Neural cell (in vitro differentiated cells): ENCODE data around the gene UMAD1. TPM values are rescaled to one million over a fixed set of nuclear protein-coding genes. Genes with fewer than 3 reads are reported as not detected.
"Not testable (repeated sequence)": the region's sequence is repeated elsewhere in the genome, so short reads cannot be mapped to it uniquely, and the experiment has no call there.

ENCODE experiments used
- H2AFZ ChIP-seq: fragments of 200-600, 300-800 bp; sonication (generic), shearing (Covaris generic); 2 replicates; pipeline ENCODE4 v1.6.0; 2014; ENCODE audit warnings: low read depth, mild to moderate bottlenecking, antibody characterized with exemption, low read length, moderate library complexity
- H3F3A ChIP-seq: fragments of 200-600 bp; shearing (Covaris generic); 2 replicates; pipeline ENCODE4 v1.6.1; 2016; ENCODE audit warnings: mild to moderate bottlenecking, moderate library complexity, mixed read lengths, antibody characterized with exemption, low read length; ENCODE audit not compliant: insufficient read depth, poor library complexity, severe bottlenecking
- H3K27ac ChIP-seq: fragments of 200-600, 300-800 bp; sonication (generic), shearing (Covaris generic); 2 replicates; pipeline ENCODE4 v1.5.1; 2014; ENCODE audit warnings: mild to moderate bottlenecking, low read length, moderate library complexity
- H3K27me3 ChIP-seq: fragments of 300-800, 200-600 bp; sonication (generic), shearing (Covaris generic); 2 replicates; pipeline ENCODE4 v1.6.0; 2014; ENCODE audit warnings: mild to moderate bottlenecking, low read depth, low read length, moderate library complexity; ENCODE audit not compliant: insufficient read depth
- H3K36me3 ChIP-seq: fragments of 300-800, 200-600 bp; sonication (generic), shearing (Covaris generic); 2 replicates; pipeline ENCODE4 v1.5.1; 2014; ENCODE audit warnings: mild to moderate bottlenecking, antibody characterized with exemption, low read length, moderate library complexity; ENCODE audit not compliant: insufficient read depth
- H3K4me2 ChIP-seq: fragments of 300-800, 200-600 bp; sonication (generic), shearing (Covaris generic); 2 replicates; pipeline ENCODE4 v1.6.0; 2014; ENCODE audit warnings: mild to moderate bottlenecking, low read length
- H3K4me3 ChIP-seq: fragments of 300-800, 200-600 bp; sonication (generic), shearing (Covaris generic); 2 replicates; pipeline ENCODE4 v1.5.1; 2014; ENCODE audit warnings: mild to moderate bottlenecking, low read length, moderate library complexity
- H3K79me2 ChIP-seq: fragments of 200-600 bp; shearing (Covaris generic); replicated peaks from 2 replicates; pipeline ENCODE4 v1.6.0; 2014; ENCODE audit warnings: mild to moderate bottlenecking, low read length, moderate library complexity; ENCODE audit not compliant: insufficient read depth
- H3K9ac ChIP-seq: fragments of 300-800, 200-600 bp; sonication (generic), shearing (Covaris generic); 2 replicates; pipeline ENCODE4 v1.6.1; 2016; ENCODE audit warnings: mild to moderate bottlenecking, low read length, mixed read lengths
- H3K9me2 ChIP-seq: fragments of 200-600 bp; shearing (Covaris generic); 2 replicates; pipeline ENCODE4 v1.6.1; 2016; ENCODE audit warnings: mild to moderate bottlenecking, low read length, mixed read lengths; ENCODE audit not compliant: insufficient read depth
- H3K9me3 ChIP-seq: fragments of 200-600, 300-800 bp; sonication (generic), shearing (Covaris generic); 2 replicates; pipeline ENCODE4 v1.6.1; 2016; ENCODE audit warnings: mild to moderate bottlenecking, mixed run types, low read length, moderate library complexity, mixed read lengths
- H4K20me1 ChIP-seq: fragments of 200-600 bp; shearing (Covaris generic); 2 replicates; pipeline ENCODE4 v1.6.1; 2016; ENCODE audit warnings: mild to moderate bottlenecking, mixed run types; ENCODE audit not compliant: insufficient read depth
- EP300 ChIP-seq: fragments of 450-650 bp; conservative IDR thresholded peaks from 2 replicates; pipeline ENCODE4 v1.6.1; 2014; ENCODE audit warnings: antibody characterized with exemption, mild to moderate bottlenecking, moderate library complexity; ENCODE audit not compliant: poor library complexity, severe bottlenecking
- EZH2 ChIP-seq: fragments of 200-600, 300-800 bp; shearing (Covaris generic), sonication (generic); IDR thresholded peaks from 2 replicates; pipeline ENCODE4 v1.6.1; 2014; ENCODE audit warnings: antibody characterized with exemption, low read length, borderline replicate concordance, mild to moderate bottlenecking; ENCODE audit not compliant: insufficient read depth, poor library complexity, severe bottlenecking
- MXI1 ChIP-seq: fragments of 450-650 bp; conservative IDR thresholded peaks from 2 replicates; pipeline ENCODE4 v1.6.1; 2014; ENCODE audit warnings: antibody characterized with exemption, mild to moderate bottlenecking; ENCODE audit not compliant: poor library complexity, severe bottlenecking
- POLR2AphosphoS5 ChIP-seq: IDR thresholded peaks from 2 replicates; pipeline ENCODE4 v1.6.1; 2012
- RAD21 ChIP-seq: fragments of 450-650 bp; conservative IDR thresholded peaks from 2 replicates; pipeline ENCODE4 v1.6.1; 2014; ENCODE audit warnings: antibody characterized with exemption, mild to moderate bottlenecking, moderate library complexity
- SMC3 ChIP-seq: fragments of 450-650 bp; conservative IDR thresholded peaks from 2 replicates; pipeline ENCODE4 v1.6.1; 2014; ENCODE audit warnings: antibody characterized with exemption, mild to moderate bottlenecking, moderate library complexity; ENCODE audit not compliant: poor library complexity
- TAF1 ChIP-seq: IDR thresholded peaks from 2 replicates; pipeline ENCODE4 v1.6.1; 2012; ENCODE audit warnings: low read depth
- polyA plus RNA-seq: library from polyadenylated mRNA; depleted of rRNA; stranded (reverse); fragments of >200 nt; gene quantifications from 2 replicates; pipeline ENCODE4 v1.2.3, GENCODE V29; 2014
- TF ChIP-seq, protein P1 (sequence below): fragments of 450-650 bp; IDR thresholded peaks from 2 replicates; pipeline ENCODE4 v1.5.1; 2014; ENCODE audit warnings: antibody characterized with exemption, mild to moderate bottlenecking, moderate library complexity; ENCODE audit not compliant: poor library complexity, severe bottlenecking
- TF ChIP-seq, protein P2 (sequence below): IDR thresholded peaks from 2 replicates; pipeline ENCODE4 v1.6.1; 2012; ENCODE audit warnings: borderline replicate concordance

Gene UMAD1
- polyA plus RNA-seq, 1 donor from 2014 or later: 14.7 TPM

GRCh38 chr7:7653593-7654187 lies 13.1 kb downstream of the UMAD1 start:
- TF ChIP-seq RAD21: peak; percentile 16
- TF ChIP-seq, protein P1, sequence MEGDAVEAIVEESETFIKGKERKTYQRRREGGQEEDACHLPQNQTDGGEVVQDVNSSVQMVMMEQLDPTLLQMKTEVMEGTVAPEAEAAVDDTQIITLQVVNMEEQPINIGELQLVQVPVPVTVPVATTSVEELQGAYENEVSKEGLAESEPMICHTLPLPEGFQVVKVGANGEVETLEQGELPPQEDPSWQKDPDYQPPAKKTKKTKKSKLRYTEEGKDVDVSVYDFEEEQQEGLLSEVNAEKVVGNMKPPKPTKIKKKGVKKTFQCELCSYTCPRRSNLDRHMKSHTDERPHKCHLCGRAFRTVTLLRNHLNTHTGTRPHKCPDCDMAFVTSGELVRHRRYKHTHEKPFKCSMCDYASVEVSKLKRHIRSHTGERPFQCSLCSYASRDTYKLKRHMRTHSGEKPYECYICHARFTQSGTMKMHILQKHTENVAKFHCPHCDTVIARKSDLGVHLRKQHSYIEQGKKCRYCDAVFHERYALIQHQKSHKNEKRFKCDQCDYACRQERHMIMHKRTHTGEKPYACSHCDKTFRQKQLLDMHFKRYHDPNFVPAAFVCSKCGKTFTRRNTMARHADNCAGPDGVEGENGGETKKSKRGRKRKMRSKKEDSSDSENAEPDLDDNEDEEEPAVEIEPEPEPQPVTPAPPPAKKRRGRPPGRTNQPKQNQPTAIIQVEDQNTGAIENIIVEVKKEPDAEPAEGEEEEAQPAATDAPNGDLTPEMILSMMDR: peak; percentile 61
- TF ChIP-seq EP300: no peak
- H3K36me3 ChIP-seq: no peaks in the 10 kb centered on the region
- no peak overlapping the region for H3K4me2 ChIP-seq
- no peaks in the 10 kb centered on the region for H4K20me1 ChIP-seq
- H3K9me3 ChIP-seq: no peaks in the 10 kb centered on the region
- no peaks in the 10 kb centered on the region for H3F3A ChIP-seq
- no peak overlapping the region for H3K9ac ChIP-seq
- peaks cover 3% of the 10 kb centered on the region for H3K79me2 ChIP-seq
- H3K27me3 ChIP-seq: no peaks in the 10 kb centered on the region
- H3K9me2 ChIP-seq: no peaks in the 10 kb centered on the region
- no peak overlapping the region for H3K27ac ChIP-seq
- no peak overlapping the region for H2AFZ ChIP-seq
- no peak overlapping the region for H3K4me3 ChIP-seq

DNA sequence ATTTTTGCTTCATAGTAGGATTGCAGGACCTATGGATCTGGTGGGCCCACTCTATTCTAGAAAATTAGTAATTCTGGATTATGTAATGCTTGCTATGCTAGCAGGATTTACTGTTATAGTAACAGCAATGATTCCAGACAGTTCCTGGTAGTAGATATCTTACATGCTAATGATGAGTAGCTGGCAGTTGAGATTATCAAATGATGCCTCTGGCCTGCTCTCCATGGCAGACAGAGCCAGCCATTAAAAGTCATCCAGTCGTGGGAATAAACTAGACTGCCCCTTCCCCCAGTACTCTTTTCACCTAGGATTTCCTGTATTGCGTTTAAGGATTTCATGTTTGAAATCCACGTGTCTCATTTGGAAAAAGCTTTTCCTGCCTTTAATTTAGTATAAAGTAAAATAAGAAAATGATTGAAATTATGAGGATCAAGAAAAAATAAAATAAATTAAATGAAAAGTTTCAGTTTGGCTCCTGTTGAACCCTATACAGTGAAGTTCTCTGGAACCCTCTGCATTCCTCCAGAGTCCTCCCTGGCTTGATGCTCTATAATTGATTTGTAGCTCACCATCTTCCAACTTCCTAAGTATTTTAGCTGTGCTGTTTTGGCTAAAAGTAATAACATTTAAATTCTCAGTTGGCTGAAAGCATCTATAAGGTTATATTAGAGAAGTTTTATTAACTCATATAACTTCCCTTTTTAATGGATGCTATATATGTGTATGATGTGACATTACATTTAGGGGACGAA lies 14.6 kb downstream of the UMAD1 start:
- Histone ChIP-seq H3K9ac (no peak overlapping the region), H3K79me2 (peaks cover 3% of the 10 kb centered on the region), H3F3A (no peaks in the 10 kb centered on the region), H3K27me3 (no peaks in the 10 kb centered on the region), H3K27ac (no peak overlapping the region), H3K4me2 (no peak overlapping the region), H3K9me2 (no peaks in the 10 kb centered on the region), H3K4me3 (no peak overlapping the region), H3K9me3 (no peaks in the 10 kb centered on the region), H4K20me1 (no peaks in the 10 kb centered on the region), H3K36me3 (no peaks in the 10 kb centered on the region), H2AFZ (no peak overlapping the region)
- TF ChIP-seq RAD21 (no peak), POLR2AphosphoS5 (no peak), SMC3 (no peak), EP300 (no peak), EZH2 (no peak), MXI1 (no peak), TAF1 (no peak)
- TF ChIP-seq, protein P1: no peak
- TF ChIP-seq, protein P2, sequence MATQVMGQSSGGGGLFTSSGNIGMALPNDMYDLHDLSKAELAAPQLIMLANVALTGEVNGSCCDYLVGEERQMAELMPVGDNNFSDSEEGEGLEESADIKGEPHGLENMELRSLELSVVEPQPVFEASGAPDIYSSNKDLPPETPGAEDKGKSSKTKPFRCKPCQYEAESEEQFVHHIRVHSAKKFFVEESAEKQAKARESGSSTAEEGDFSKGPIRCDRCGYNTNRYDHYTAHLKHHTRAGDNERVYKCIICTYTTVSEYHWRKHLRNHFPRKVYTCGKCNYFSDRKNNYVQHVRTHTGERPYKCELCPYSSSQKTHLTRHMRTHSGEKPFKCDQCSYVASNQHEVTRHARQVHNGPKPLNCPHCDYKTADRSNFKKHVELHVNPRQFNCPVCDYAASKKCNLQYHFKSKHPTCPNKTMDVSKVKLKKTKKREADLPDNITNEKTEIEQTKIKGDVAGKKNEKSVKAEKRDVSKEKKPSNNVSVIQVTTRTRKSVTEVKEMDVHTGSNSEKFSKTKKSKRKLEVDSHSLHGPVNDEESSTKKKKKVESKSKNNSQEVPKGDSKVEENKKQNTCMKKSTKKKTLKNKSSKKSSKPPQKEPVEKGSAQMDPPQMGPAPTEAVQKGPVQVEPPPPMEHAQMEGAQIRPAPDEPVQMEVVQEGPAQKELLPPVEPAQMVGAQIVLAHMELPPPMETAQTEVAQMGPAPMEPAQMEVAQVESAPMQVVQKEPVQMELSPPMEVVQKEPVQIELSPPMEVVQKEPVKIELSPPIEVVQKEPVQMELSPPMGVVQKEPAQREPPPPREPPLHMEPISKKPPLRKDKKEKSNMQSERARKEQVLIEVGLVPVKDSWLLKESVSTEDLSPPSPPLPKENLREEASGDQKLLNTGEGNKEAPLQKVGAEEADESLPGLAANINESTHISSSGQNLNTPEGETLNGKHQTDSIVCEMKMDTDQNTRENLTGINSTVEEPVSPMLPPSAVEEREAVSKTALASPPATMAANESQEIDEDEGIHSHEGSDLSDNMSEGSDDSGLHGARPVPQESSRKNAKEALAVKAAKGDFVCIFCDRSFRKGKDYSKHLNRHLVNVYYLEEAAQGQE: no peak

DNA sequence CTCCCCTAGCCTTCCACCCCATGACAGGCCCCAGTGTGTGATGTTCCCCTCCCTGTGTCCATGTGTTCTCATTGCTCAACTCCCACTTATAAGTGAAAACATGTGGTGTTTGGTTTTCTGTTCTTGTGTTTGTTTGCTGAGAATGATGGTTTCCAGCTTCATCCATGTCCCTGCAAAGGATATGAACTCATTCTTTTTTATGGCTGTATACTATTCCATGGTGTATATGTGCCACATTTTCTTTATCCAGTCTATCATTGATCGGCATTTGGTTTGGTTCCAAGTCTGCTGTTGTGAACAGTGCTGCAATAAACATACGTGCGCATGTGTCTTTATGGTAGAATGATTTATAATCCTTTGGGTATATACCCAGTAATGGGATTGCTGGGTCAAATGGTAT lies 15.9 kb downstream of the UMAD1 start:
- H3K9me2 ChIP-seq, H3K27ac ChIP-seq, H3K79me2 ChIP-seq, H3K4me2 ChIP-seq, H3K36me3 ChIP-seq, H3K27me3 ChIP-seq, H3K9ac ChIP-seq, H2AFZ ChIP-seq, H3K9me3 ChIP-seq, H3F3A ChIP-seq, H4K20me1 ChIP-seq, H3K4me3 ChIP-seq: not testable (repeated sequence)
